ENCODE results near the gene ZC3H10.
"Not testable (repeated sequence)": the region's sequence is repeated elsewhere in the genome, so short reads cannot be mapped to it uniquely, and the experiment has no call there.

DNA sequence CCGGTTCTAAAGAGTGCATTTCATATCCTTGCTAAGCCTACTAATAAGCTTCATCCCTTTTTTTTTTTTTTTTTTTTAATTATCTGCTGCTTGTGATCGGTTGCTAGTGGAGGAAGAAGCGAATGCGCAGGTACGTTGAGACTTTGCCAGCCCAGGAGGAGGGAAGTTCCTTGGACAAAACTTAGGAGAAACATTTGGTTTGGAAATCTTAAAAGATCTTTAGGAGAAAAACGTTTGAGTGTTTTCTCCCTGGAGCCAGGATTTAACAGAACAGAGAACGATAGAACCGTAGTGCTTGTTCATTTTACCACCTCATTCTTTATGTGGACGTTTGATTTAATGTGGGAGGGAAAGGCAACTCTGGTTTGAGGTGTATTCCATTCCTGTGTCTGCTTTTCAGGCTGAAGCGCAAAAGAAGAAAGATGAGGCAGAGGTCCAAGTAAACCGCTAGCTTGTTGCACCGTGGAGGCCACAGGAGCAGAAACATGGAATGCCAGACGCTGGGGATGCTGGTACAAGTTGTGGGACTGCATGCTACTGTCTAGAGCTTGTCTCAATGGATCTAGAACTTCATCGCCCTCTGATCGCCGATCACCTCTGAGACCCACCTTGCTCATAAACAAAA is 872 bp upstream of the ZC3H10 start:
- TF ChIP-seq, protein P1, sequence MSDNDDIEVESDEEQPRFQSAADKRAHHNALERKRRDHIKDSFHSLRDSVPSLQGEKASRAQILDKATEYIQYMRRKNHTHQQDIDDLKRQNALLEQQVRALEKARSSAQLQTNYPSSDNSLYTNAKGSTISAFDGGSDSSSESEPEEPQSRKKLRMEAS (IDR thresholded peaks at IDR 0.05; ENCODE audit: insufficient read depth, insufficient read length) = not testable (repeated sequence)
- TF ChIP-seq, protein P2, sequence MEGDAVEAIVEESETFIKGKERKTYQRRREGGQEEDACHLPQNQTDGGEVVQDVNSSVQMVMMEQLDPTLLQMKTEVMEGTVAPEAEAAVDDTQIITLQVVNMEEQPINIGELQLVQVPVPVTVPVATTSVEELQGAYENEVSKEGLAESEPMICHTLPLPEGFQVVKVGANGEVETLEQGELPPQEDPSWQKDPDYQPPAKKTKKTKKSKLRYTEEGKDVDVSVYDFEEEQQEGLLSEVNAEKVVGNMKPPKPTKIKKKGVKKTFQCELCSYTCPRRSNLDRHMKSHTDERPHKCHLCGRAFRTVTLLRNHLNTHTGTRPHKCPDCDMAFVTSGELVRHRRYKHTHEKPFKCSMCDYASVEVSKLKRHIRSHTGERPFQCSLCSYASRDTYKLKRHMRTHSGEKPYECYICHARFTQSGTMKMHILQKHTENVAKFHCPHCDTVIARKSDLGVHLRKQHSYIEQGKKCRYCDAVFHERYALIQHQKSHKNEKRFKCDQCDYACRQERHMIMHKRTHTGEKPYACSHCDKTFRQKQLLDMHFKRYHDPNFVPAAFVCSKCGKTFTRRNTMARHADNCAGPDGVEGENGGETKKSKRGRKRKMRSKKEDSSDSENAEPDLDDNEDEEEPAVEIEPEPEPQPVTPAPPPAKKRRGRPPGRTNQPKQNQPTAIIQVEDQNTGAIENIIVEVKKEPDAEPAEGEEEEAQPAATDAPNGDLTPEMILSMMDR (IDR thresholded peaks at IDR 0.05; ENCODE audit: extremely low read depth in 1 of 2, insufficient read depth in 1 of 2, low read depth in 1 of 2, low read length in 2 of 2) = not testable (repeated sequence)
- not testable (repeated sequence) for TF ChIP-seq POLR2A (IDR thresholded peaks at IDR 0.05; ENCODE audit: low read depth, low read length); FOS (IDR thresholded peaks at IDR 0.05; ENCODE audit: borderline replicate concordance, insufficient read depth, low read length); POLR2AphosphoS5 (IDR thresholded peaks at IDR 0.05; ENCODE audit: insufficient read depth, low read depth, low read length); JUN (IDR thresholded peaks at IDR 0.05; ENCODE audit: borderline replicate concordance, insufficient read depth, insufficient read length, low read depth); MYC (IDR thresholded peaks at IDR 0.05; ENCODE audit: low read depth, low read length); EZH2 (IDR thresholded peaks at IDR 0.05; ENCODE audit: borderline replicate concordance, low read depth, low read length, severe bottlenecking); GATA2 (IDR thresholded peaks at IDR 0.05; ENCODE audit: insufficient read depth, insufficient read length, low read depth, low read length)

Measured in endothelial cell of umbilical vein (primary cell).